ENCODE results near the gene DMC1.

Gene DMC1

DNA sequence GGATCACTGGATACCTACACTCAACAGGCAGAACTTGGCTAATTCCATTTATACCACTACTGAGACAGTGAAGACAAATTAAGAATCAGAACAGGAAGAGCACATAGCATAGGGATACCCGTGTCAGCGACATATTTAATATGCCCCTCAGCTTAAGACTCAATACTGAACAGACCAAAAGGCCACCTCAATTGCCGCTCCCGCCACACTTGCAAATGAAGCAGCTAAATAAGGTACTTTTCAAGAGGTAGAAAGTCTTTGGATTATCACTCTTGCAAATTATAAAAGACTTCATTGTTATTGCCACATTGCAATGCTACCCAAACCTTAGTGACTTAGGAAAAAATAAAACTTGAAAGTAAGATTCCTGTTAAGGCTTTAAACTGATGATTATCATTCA is 67.0 kb downstream of the DMC1 start:
- DNase-seq (ENCODE audit: low read depth in 2 of 3, low spot score in 1 of 3): no peak

DNA sequence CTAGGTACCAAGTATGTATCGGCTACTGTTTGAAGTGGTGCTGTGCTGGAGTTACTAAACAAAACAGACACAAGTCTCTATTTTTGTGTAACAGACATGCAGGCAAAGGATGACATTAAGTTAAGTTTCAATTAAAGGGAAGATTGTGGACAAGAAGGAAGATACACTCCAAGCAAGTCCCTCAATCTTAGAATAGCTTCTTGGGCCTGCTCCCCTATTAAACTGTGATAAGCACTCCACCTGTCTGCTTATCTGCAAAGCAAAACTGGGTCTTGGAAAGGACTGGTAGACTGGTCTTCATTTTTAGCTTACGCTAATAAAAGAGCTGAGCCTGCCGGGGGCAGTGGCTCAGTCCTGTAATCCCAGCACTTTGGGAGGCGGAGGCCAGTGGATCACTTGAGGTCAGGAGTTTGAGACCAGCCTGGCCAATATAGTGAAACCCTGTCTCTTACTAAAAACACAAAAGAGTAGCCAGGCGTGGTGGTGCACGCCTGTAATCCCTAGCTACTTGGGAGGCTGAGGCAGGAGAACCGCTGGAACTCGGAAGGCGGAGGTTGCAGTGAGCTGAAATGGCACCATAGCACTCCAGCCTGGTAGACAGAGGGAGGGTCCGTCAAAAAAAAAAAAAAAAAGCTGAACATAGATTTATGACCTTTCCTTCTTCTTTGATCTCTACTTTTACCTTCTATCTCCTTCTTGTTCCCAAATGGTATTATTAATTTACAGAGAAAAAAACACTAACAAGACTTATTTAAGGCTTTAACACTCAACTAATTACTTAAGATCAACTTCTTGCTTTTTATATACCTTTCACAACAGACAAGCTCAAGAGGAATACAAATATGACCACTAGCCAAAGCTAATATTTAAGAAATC is 67.9 kb downstream of the DMC1 start:
- no peak for DNase-seq (ENCODE audit: low read depth in 2 of 3, low spot score in 1 of 3)

DNA sequence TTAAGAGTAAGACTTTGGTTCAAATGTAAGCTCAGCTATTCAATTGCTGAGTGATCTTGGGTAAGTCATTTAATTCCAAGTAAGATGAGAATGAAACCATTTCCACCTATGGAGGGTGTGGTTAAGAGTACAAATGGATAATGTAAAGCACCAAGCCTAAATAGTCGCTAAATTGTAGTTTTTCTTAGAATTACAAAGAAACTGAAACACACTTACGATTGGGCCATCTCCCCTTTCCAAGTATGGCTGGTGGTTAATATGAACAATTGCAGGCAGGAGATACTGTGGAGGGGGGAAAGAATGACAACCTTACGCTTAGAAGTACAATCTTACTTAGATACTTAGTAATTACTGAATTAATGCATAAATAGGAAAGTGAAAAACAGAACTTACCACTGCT is 72.1 kb downstream of the DMC1 start:
- no peak for DNase-seq (ENCODE audit: low read depth in 2 of 3, low spot score in 1 of 3)

DNA sequence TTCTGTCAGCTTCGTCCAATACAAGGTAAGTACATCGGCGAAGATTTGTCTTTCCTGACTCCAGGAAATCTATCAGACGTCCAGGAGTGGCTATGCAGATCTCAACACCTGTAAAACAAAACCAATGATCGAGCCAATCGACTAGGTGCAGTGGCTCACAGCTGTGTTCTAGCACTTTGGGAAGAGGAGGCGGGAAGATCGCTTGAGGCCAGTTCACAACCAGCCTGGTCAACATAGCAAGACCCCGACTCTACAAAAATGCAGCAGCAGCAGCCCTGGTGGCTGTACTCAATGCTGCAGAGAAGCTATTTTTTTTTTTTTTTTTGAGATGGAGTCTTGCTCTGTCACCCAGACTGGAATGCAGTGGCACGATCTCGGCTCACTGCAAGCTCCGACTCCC is 75.0 kb downstream of the DMC1 start:
- DNase-seq (ENCODE audit: low read depth in 2 of 3, low spot score in 1 of 3): no peak

DNA sequence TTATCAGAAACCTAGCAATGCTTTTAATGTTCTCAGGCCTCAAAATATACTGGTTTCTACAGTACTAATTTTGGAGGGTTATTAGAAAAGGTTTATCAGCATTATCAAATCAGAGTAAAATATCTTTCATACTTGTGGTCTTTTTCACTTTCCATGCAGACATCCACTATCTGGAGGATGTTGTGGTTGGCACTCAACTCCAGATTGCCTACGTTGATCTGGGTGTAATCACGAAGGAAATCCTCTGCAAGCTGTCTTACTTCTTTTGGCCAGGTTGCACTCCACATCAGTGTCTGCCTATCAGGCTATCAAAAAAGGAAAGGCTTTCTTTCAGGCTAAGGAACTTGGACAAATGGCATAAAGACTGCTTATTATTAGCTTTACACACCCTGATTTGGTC is 75.5 kb downstream of the DMC1 start:
- no peak for DNase-seq (ENCODE audit: low read depth in 2 of 3, low spot score in 1 of 3)

DNA sequence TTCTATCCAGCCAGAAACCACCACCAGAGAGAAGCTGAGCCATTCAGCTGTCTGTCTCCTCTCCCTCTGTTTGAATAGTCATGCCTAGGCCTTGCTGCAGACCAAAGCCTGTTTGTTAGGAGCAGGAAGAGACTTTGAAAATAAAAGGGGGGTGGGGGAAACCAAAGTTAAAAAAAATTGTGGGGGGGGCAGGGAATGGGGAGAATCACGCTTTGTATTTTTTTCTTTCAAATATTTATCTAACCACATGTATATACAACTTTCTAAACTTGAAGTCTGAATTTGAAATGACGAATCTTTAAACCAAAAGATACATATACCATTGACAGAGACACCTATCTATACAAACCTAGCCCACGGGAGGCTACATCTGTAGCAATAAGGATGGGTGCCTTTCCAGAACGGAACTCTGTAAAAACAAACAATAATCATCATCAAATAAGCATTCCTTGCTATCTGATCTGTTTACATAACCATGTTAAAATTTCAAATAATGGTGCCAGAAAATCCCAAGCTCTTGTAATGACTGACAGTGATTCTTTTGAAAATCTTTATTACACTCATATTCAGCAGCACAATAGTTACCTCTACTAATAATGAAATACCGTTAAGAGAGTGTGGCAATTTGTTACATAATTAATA is 78.2 kb downstream of the DMC1 start:
- no peak for DNase-seq (ENCODE audit: low read depth in 2 of 3, low spot score in 1 of 3)

DNA sequence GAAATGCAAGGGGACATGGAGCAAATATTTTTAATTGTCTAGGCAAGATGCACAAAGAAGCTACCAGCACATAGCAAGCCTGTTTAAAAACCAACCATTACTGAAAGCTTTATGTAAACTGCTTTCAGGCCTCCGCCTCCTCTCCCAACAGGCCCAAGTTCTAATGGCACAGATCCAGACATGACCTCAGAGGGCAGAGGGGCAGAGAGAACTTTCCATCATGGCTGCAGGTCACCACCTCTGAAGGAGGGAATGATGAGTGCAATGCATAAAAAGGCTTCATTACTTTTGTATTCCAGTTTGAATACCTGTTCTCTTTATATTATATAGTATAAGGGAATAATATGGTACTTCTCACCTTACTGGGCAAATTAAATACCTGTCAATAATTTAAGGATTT is 79.1 kb downstream of the DMC1 start:
- DNase-seq (ENCODE audit: low read depth in 2 of 3, low spot score in 1 of 3): no peak

DNA sequence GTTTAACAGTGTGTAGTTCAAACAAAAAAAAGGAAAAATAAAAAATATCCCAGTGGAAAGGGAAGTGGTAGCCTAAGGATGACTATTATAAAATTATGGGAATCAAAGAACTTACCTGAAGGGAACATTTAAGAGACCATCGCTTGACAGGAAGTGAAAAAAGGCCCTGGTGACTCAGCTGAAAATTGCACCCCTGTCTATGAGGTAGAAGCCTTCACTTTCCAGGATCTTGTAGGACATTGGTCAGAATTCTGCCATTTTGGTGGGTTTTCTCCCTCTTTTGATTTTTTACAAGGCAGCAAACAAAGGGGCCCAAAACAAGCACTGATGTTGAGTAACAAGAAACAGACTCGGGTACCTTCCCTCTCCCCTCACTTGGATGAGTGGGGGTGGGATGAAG is 79.5 kb downstream of the DMC1 start:
- DNase-seq (ENCODE audit: low read depth in 2 of 3, low spot score in 1 of 3): no peak

DNA sequence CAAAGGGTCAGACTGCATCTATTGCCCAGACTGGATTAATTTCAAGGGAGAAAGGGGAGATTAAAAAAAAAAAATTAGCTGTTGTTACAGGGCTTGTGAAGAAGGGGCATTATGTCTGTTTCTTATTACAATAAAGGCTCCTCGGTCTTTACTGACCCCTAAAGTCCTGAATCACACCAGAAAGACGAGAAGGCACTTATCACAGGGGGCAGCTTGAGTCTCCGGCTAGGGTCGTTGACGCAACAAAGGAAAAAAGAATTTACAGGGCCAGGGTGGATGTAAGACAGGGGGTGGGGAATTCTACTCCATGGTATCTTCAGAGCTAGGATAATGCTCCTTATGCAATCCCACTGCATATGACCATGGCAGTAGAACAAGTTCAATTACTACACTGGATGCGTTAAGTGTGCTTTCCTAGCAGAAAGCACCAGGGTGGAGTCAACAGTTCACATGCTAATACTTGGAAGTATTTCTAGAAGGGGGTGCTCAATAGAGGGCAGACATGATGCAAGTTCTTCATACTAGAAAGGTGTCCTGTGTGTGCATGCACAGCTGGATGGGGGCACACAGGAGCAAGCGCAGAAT is 80.3 kb downstream of the DMC1 start:
- no peak for DNase-seq (ENCODE audit: low read depth in 2 of 3, low spot score in 1 of 3)

DNA sequence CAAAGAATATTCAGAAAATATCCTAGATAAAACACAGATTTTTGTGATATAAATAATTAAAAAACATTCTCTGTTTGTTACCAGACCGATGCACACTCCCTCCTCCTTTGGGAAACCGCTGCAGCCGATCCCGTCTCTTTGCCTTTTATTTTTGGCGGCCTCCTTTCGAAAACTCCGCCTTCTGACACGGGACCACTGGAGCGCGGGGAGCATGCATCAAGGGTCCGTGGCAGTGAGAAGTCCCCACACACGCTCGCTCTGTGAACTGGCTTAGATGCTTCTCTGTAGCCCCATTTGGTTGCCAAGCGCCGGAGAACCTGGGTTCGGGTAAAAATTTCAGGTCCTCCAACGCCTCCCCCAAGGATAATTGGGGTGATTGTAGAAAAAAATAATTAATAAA is 80.8 kb downstream of the DMC1 start:
- no peak for DNase-seq (ENCODE audit: low read depth in 2 of 3, low spot score in 1 of 3)

DNA sequence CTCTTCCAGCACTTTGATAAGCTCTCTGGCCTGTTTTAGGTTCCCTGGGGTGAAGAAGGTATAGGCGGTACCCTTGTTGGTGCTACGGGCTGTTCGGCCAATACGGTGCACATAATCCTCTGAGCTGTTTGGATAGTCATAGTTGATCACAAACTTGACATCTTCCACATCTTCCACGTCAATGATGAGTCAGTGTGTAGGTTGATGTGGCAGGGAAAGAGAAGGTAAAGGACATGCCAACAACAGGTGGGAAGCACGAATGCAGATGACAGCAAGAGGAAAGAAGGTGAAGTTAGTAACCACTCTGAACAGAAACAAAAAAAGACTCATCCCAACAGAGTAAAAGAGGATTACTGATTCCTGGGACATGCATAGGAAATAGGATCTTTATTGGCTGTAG is 82.0 kb downstream of the DMC1 start:
- no peak for DNase-seq (ENCODE audit: low read depth in 2 of 3, low spot score in 1 of 3)

DNA sequence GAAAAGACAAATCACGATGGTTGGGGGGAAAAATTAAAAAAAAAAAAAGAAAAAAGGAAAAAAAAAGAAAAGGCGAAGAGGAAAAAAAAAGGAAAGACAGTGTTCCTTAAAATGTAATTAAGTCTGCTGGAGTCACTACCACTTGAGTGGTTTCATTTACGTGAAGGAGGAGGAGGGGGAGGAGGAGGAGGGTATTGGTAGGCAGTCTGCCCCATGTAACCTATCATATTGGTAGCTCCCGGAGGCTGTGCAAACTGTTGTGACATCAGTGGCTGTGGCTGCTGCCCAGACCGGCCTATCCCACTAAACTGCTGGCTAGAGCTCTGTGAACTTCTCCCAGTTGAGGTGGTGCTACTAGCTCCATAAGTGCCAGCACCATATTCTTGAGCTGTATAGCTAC is 84.2 kb downstream of the DMC1 start:
- DNase-seq (ENCODE audit: low read depth in 2 of 3, low spot score in 1 of 3): no peak

DNA sequence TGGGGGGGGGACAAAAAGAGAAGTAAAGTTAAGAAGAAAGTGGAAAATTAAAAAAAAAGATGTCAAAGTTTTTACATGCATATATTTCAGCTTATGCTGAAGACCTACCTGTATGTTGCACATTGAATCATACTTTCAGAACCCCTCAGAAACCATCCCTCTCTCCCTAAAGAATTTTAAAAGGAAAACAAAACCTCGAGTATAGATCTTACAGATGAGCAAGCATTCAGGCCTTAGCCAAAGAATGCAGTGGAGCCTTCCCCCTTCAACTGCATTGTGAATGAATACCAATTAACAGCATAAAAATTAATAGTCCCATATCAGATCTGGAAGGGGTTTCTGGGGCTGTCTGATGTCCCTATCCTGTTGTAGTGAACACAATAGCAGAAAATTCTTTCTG is 85.7 kb downstream of the DMC1 start:
- DNase-seq (ENCODE audit: low read depth in 2 of 3, low spot score in 1 of 3): no peak

DNA sequence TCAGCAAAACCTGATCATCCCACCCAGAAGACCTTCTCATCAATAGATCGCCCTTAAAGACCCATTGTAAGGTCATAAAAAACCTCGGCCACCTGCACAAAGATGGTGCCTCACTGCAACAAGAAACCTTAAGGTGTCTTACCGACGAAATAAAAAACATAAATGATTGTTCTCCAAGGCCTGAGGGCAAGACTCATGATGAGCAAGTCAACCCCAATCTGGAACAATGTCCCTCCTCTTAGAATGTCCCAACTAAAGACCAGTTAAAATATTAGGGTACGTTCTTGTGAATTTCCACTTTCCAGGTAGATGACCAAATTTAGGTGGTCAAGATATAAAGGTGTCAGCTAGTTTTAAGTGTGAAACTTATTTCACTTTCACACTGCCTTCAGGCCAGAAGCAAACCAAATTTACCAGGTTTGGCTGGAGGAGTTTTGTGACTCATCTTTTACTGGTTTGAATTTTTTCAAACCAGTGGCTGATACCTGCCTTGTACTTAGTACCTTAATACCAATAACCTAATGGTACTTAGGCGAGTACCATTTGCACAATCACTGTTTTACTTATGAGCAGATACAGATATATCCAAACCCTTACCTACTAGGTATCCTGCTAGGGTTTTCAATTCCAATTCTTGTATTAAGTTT is 87.2 kb downstream of the DMC1 start:
- no peak for DNase-seq (ENCODE audit: low read depth in 2 of 3, low spot score in 1 of 3)

DNA sequence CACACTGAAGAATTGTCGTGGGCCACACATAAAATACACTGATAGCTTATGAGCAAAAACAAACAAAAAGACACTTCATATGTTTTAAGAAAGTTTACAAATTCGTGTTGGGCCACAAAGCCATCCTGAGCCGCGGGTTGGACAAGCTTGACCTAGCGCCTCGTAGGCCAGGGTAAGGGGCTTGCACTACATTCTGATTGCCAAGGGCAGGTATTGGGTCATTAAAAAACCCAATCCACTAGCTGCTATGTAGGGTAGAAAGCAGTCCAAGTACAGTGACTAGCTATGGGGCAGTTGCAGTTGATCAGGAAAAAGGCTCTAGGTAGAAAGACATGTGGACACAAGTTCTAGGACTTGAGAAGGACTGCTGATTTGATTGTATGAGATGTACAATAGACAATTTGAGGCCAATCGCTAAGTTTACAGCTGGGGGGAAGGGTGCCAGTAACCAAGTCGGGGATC is 88.1 kb downstream of the DMC1 start:
- no peak for DNase-seq (ENCODE audit: low read depth in 2 of 3, low spot score in 1 of 3)

DNA sequence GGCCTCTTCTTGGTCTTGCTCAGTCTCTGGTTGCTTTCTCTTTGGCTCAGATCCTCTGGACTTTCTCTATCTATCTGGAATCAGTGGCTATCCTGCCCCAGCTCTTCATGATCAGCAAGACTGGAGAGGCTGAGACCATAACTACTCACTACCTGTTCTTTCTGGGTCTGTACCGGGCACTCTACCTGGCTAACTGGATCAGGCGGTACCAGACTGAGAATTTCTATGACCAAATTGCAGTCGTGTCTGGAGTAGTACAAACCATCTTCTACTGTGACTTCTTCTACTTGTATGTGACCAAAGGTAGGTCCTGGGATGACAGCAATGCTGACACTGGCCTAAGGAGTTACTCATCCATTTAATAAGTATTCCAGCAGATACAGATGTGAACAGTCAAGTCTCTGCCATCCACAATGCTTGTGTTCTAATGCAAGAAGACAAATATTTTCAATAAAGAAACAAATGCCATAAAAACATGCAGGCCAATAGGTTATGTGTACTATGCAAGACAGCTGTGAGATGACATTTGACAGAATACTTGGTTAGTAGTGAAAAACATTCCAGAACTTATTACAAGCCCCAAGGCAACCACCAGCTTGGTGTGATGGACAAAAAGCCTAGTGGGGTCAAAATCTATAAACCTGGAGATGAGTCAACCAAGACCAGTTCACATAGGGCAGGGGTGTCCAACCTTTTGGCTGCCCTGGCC is 88.7 kb downstream of the DMC1 start:
- no peak for DNase-seq (ENCODE audit: low read depth in 2 of 3, low spot score in 1 of 3)

DNA sequence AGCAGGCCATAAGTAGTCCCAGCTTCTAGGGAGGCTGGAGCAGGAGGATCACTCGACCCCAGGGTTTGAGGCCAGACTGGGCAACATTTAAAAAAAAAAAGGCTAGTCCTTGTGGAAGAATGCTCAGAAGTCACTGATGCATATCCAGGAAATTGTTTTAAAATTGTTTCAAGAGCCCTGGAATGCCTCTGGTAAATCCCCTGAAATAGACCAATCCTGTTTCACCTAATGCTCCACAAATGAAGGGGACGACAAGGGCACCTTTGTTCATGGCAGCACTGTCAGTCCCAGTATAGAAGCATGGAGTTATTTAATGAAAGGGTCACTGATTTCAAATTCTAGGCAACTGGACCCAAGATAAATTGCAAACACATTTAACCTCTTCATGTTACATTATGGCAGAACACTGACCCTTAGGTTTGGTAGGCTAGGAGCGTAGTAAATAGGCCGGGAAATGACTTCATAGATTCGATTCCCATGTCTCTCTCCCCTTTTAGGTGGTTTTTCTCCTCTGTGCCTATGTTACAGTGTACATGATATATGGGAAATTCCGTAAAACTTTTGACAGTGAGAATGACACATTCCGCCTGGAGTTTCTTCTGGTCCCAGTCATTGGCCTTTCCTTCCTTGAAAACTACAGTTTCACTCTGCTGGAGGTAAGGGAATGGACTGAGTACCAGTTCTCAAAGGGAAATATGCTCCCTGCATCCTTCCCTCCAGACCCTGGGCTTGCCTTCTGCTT is 90.7 kb downstream of the DMC1 start:
- no peak for DNase-seq (ENCODE audit: low read depth in 2 of 3, low spot score in 1 of 3)

DNA sequence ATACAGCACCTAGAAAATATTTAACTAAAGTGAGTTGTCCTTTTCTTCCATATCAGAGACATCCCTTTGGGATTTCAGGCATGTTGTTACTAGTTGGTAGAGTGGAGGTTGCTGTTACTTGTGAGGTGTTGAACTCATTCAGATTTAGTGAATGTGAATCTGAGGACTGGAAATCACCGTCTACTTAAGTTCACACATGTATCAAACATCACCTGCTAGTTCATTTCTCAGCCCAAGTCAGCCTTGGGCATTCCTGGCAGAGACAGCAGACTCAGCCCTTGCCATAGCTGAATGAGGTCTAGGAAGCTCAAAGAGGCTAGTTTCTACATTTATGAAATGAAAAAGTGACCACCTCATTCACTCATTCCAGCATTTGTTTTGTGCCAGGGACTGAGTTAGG is 92.4 kb downstream of the DMC1 start:
- no peak for DNase-seq (ENCODE audit: low read depth in 2 of 3, low spot score in 1 of 3)

DNA sequence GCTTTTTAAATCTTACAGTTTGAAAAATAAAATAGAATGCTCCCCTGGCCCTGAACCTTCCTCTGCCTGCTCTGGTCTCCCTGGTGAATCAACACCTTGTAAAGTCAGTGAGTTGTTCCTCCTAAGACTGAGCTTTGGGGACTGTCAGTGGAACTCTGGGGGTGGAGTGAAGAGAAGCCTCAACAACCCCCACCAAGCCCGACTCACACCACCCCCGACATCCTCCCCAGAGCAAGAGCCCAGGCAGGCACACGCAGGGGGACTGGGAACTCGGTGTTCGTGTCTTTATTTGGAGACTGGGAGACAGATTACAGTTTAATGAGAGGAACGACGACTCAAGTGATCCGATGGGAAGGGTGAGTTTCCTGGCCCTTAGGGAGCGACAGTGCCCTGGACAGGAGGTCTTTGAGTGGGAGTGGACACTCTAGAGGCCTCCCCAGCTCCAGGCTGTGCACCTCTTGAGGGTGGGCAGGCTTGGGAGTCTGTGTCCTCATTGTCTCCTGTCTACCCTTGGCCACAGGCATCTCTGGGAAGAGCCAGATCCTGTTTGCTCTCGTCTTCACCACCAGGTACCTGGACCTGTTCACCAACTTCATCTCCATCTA is 95.9 kb downstream of the DMC1 start:
- no peak for DNase-seq (ENCODE audit: low read depth in 2 of 3, low spot score in 1 of 3)

DNA sequence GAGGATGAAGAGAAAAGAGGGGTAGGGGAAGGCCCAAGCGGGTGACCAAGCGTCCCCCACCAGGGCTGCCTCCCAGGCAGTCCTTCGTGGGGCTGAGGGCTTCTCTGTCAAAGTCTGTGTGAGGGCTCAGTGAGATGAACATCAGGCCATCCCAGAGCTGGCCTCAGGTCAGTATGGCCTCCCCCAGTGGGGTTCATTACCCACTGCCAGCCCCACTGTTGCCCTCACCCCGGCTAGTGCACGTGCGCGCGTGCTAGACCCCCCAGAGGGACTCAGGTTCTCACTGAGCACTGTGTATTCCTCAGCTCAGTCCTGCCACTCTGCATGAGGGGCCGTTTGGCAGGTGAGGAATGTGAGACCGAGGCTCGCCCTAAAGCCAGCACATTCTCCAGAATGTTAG is 98.7 kb downstream of the DMC1 start:
- no peak for DNase-seq (ENCODE audit: low read depth in 2 of 3, low spot score in 1 of 3)

Data from stimulated activated CD4-positive, alpha-beta T cell treated with anti-CD3 and anti-CD28 coated beads, Interleukin-12 subunit alpha, Interleukin-12 subunit beta, amount 100 ng/mL, for 48 hours (primary cell).